ENCODE data around the gene ZNF891. TPM values are rescaled to one million over a fixed set of nuclear protein-coding genes. Genes with fewer than 3 reads are reported as not detected.
A peak's percentile ranks its signal among the peaks of the same experiment; 100 is the strongest.

Gene ZNF891
- total RNA-seq, 1 experiment from 2014 or later = 2.2 TPM

- H3K27ac ChIP-seq (ENCODE audit: low read length) = no peak overlapping the region
- H3K36me3 ChIP-seq (ENCODE audit: control insufficient read depth, insufficient read depth, low read length) = peaks cover 12% of the 10 kb centered on the region
- in situ Hi-C loops (cut with HindIII; ENCODE audit: low pct_unique_long_range_greater_than_20kb, low sequenced_read_pairs) (no loop called here), intact Hi-C loops (cut with micrococcal nuclease; ENCODE audit: unreplicated experiment) (no loop called here)
- DNase-seq (ENCODE audit: low read depth, low spot score) (no peak), ATAC-seq (no peak)
- TF ChIP-seq, protein P1, sequence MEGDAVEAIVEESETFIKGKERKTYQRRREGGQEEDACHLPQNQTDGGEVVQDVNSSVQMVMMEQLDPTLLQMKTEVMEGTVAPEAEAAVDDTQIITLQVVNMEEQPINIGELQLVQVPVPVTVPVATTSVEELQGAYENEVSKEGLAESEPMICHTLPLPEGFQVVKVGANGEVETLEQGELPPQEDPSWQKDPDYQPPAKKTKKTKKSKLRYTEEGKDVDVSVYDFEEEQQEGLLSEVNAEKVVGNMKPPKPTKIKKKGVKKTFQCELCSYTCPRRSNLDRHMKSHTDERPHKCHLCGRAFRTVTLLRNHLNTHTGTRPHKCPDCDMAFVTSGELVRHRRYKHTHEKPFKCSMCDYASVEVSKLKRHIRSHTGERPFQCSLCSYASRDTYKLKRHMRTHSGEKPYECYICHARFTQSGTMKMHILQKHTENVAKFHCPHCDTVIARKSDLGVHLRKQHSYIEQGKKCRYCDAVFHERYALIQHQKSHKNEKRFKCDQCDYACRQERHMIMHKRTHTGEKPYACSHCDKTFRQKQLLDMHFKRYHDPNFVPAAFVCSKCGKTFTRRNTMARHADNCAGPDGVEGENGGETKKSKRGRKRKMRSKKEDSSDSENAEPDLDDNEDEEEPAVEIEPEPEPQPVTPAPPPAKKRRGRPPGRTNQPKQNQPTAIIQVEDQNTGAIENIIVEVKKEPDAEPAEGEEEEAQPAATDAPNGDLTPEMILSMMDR (IDR thresholded peaks at IDR 0.05) = no peak
- TF ChIP-seq TCF7L2 (IDR thresholded peaks at IDR 0.05; ENCODE audit: low read depth, low read length) (no peak), REST (IDR thresholded peaks at IDR 0.05; ENCODE audit: insufficient read depth in 1 of 2, low read depth in 2 of 2, low read length in 1 of 2) (no peak), POLR2AphosphoS5 (IDR thresholded peaks at IDR 0.05; ENCODE audit: low read depth, low read length) (no peak), SIN3A (IDR thresholded peaks at IDR 0.05; ENCODE audit: borderline replicate concordance, insufficient read depth, low read depth, low read length) (no peak)
- H3K27me3 ChIP-seq (ENCODE audit: control insufficient read depth, insufficient read depth, low read length) = no peaks in the 10 kb centered on the region
- BruUV-seq (replicated peaks) = no TSS peak
- CTCF ChIA-PET = no interaction called here
- H3K4me3 ChIP-seq (ENCODE audit: low read depth in 2 of 2, low read length in 2 of 2) = no peak overlapping the region
- H3K4me1 ChIP-seq (ENCODE audit: control insufficient read depth, insufficient read depth, low read length) = no peaks in the 10 kb centered on the region
- H3K9me3 ChIP-seq (ENCODE audit: control insufficient read depth, insufficient read depth, low read depth, low read length) = peaks cover 92% of the 10 kb centered on the region
- POLR2A ChIA-PET = no interaction called here
Measured at GRCh38 chr12:133106253-133106652, 23.8 kb downstream of the ZNF891 start.

DNA sequence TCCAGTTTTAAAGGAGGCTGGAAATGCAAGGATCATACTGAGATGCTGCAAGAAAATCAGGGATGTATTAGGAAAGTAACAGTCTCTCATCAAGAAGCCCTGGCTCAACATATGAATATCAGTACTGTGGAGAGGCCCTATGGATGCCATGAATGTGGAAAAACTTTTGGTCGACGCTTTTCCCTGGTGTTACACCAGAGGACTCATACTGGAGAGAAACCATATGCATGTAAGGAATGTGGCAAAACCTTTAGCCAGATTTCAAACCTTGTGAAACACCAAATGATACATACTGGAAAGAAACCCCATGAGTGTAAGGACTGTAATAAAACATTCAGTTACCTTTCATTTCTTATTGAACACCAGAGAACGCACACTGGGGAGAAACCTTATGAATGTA lies 24.5 kb downstream of the ZNF891 start:
- Histone ChIP-seq H3K4me3 (ENCODE audit: low read depth in 2 of 2, low read length in 2 of 2) (no peak overlapping the region), H3K4me1 (ENCODE audit: control insufficient read depth, insufficient read depth, low read length) (no peaks in the 10 kb centered on the region), H3K9me3 (ENCODE audit: control insufficient read depth, insufficient read depth, low read depth, low read length) (peaks cover 92% of the 10 kb centered on the region), H3K36me3 (ENCODE audit: control insufficient read depth, insufficient read depth, low read length) (peaks cover 16% of the 10 kb centered on the region), H3K27me3 (ENCODE audit: control insufficient read depth, insufficient read depth, low read length) (no peaks in the 10 kb centered on the region), H3K27ac (ENCODE audit: low read length) (no peak overlapping the region)
- intact Hi-C loops (cut with micrococcal nuclease; ENCODE audit: unreplicated experiment) (no loop called here), in situ Hi-C loops (cut with HindIII; ENCODE audit: low pct_unique_long_range_greater_than_20kb, low sequenced_read_pairs) (no loop called here)
- ChIA-PET POLR2A (no interaction called here), CTCF (no interaction called here)
- TF ChIP-seq, protein P1 (IDR thresholded peaks at IDR 0.05) = no peak
- TF ChIP-seq REST (IDR thresholded peaks at IDR 0.05; ENCODE audit: insufficient read depth in 1 of 2, low read depth in 2 of 2, low read length in 1 of 2) (no peak), SIN3A (IDR thresholded peaks at IDR 0.05; ENCODE audit: borderline replicate concordance, insufficient read depth, low read depth, low read length) (no peak), POLR2AphosphoS5 (IDR thresholded peaks at IDR 0.05; ENCODE audit: low read depth, low read length) (no peak), TCF7L2 (IDR thresholded peaks at IDR 0.05; ENCODE audit: low read depth, low read length) (no peak)
- no peak for DNase-seq (ENCODE audit: low read depth, low spot score)
- TSS peak; percentile 26 for BruUV-seq (replicated peaks)
- ATAC-seq = no peak

Measured in Panc1 (cell line).